NCI-H2196 (cell line): ENCODE results near the gene VGLL4.
"Not testable (repeated sequence)": the region's sequence is repeated elsewhere in the genome, so short reads cannot be mapped to it uniquely, and the experiment has no call there.

ENCODE experiments used
- DNase-seq: peaks from one replicate; lab custom pipeline; 2025; ENCODE audit not compliant: unreplicated experiment; lab: John Stamatoyannopoulos, UW

VGLL4 gene, protein sequence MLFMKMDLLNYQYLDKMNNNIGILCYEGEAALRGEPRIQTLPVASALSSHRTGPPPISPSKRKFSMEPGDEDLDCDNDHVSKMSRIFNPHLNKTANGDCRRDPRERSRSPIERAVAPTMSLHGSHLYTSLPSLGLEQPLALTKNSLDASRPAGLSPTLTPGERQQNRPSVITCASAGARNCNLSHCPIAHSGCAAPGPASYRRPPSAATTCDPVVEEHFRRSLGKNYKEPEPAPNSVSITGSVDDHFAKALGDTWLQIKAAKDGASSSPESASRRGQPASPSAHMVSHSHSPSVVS

DNA sequence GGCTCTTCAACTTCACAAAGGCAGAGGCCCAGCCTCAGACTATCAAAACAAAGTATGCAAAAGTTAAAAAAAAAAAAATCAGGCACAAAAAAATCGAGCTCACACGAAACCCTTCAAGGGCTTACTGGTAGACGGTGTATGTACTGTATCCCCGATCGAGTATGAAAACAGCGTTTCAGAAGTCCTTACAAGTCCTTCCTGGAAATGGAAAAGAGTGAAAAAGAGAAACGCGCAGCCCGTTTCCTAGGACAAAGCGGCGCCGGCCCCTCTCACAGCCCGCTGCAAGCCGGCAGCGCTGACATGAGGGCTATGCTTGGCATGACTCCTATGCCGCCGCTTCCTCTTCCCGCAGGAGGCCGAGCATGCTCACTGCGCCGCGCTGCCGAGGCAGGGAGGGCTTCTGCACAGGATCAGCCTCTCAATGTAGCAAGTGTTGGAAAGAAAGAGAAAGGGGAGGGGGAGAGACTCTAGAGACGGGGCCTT, at the start of gene VGLL4:
TSS of gene VGLL4 (minus strand) at position 311 of the 483 bp plus-strand sequence. CDS start 397 bp downstream, outside the sequence.
- peak; percentile 48 for DNase-seq

- DNase-seq: no peak
These were observed 48.8 kb upstream of the VGLL4 start for GRCh38 chr3:11692532-11692813.

GRCh38 chr3:11691767-11692531, 48.2 kb upstream of the VGLL4 start:
- DNase-seq: no peak

- no peak for DNase-seq
These were observed 47.4 kb upstream of the VGLL4 start for GRCh38 chr3:11690863-11691766.

GRCh38 chr3:11689749-11690148, 46.0 kb upstream of the VGLL4 start:
- DNase-seq: no peak

GRCh38 chr3:11684980-11685379, 41.3 kb upstream of the VGLL4 start:
- DNase-seq: not testable (repeated sequence)

GRCh38 chr3:11680509-11680908, 36.8 kb upstream of the VGLL4 start:
- DNase-seq: no peak

- no peak for DNase-seq
These were observed 36.2 kb upstream of the VGLL4 start for GRCh38 chr3:11679964-11680363.

DNA sequence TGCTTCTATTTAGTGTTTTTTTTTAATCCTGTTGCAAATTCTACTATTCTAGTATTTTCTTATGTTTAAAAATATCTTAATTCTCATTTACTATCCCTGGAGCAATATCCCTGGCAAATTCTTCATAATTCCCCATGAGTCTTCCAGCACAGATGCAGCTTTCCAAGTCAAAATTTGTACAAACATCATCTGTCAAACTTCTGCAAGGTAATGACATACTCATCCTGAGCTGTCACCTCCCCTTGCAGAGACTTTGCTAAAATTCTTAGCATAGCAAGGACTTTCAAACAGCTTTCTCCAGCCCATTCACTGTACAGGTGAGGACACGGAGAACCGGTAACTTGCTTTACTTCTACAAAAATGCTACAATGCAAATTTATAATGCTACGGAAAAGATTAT, 28.6 kb upstream of the VGLL4 start:
- no peak for DNase-seq

GRCh38 chr3:11671648-11672100, 28.0 kb upstream of the VGLL4 start:
- no peak for DNase-seq

- no peak for DNase-seq
These were observed 24.8 kb upstream of the VGLL4 start for GRCh38 chr3:11668243-11669235.

- no peak for DNase-seq
These were observed 21.6 kb upstream of the VGLL4 start for GRCh38 chr3:11665331-11665730.

- no peak for DNase-seq
These were observed 18.8 kb upstream of the VGLL4 start for GRCh38 chr3:11662392-11662990.

DNA sequence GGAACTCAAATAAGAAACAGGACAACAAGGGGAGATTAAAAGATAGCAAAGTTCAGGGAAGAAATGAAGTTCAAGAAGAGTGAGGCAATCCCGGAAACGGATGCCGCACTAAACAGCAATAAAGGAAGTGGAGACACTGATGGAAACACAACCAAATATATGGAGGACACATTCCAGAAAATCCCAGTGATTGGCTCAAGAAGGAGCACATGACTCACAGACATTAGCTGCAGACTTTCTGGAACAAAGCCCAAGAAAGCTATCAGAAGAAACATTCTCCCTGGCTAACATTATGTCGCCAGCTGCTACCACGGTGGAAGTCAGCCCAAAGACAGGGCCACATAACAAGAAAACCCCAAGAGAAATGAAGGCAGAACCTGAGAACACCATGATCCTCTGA, 18.1 kb upstream of the VGLL4 start:
- DNase-seq: no peak

GRCh38 chr3:11661052-11661656, 17.4 kb upstream of the VGLL4 start:
- DNase-seq: no peak

DNA sequence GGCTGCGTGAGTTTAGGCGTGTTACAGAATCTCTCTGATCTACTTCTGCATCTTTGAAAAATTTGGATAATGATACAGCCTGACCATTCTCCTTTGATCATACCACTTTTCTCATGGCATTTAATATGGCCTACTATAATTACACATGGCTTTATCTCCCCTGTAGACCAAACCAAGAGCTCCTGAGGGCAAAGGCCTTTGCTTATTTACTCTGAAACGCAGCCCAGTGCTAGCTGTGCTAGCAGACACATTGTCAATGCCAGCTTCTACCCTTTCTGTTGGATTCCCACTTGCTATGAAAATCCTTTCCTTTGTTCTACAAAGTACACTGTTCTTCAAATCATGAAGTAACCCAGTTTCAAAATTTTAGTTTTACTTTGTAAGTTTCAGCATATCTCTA, 16.5 kb upstream of the VGLL4 start:
- no peak for DNase-seq

GRCh38 chr3:11658180-11658579, 14.5 kb upstream of the VGLL4 start:
- DNase-seq: no peak

DNA sequence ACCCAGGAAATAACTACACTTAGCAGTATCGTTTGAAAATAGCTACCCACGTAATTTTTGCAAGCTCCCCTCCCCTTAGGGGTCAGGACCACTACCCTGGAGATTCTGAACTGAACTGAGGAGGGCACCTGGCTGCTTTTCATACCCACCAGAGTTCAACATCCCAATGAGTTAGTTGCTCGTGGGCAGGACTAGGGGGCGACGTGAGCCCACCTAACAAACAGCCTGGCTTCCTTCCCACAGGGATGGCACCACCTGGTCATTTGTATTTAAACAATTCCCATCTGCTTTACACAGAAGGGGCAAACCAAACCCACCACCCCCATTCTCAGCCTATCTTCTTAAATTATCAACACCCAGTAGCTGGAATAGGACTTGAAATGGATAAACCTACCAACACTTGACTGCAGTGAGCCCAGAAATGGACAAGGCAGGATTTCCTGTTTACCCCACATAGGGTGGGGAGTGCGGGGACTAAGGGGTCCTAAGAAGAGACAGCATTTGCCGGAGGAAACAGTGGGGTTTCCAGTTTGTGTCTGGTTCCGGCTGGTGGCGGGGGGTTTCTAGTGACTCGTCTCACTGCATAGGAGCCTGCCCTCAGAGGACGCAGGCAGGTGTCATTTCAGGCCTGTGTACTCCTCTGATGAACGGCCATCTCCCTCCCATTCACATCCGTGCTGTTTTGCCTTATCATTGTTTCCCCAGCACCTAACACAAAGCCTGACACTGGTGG, 11.6 kb upstream of the VGLL4 start:
- no peak for DNase-seq

- DNase-seq: no peak
These were observed 10.5 kb upstream of the VGLL4 start for GRCh38 chr3:11654166-11654565.
